NCI-H748 (cell line): ENCODE data around the gene EMID1.
A peak's percentile ranks its signal among the peaks of the same experiment; 100 is the strongest.

Experiments
- DNase-seq: peaks from one replicate; lab custom pipeline; 2025; ENCODE audit not compliant: unreplicated experiment; lab: John Stamatoyannopoulos, UW

Gene EMID1

GRCh38 chr22:29259253-29259899 lies 53.7 kb downstream of the EMID1 start:
- DNase-seq = no peak

GRCh38 chr22:29260031-29260560 lies 54.4 kb downstream of the EMID1 start:
- DNase-seq = no peak

- DNase-seq = no peak
These were observed 55.1 kb downstream of the EMID1 start for GRCh38 chr22:29260601-29261315.

- DNase-seq = no peak
These were observed 58.1 kb downstream of the EMID1 start for GRCh38 chr22:29263791-29264276.

GRCh38 chr22:29265305-29265704 lies 59.6 kb downstream of the EMID1 start:
- no peak for DNase-seq

GRCh38 chr22:29265929-29266328 lies 60.2 kb downstream of the EMID1 start:
- no peak for DNase-seq

- no peak for DNase-seq
These were observed 61.1 kb downstream of the EMID1 start for GRCh38 chr22:29266564-29267461.

GRCh38 chr22:29267462-29267857 lies 61.8 kb downstream of the EMID1 start:
- no peak for DNase-seq

- peak; percentile 89 for DNase-seq
These were observed 62.3 kb downstream of the EMID1 start, which contains the start of the genes EWSR1 and RHBDD3 for GRCh38 chr22:29267858-29268510. Gene EWSR1, plus strand, starts transcription at chr22:29268268. Its CDS starts 69 bp downstream, at chr22:29268337. Gene RHBDD3, minus strand, starts transcription at chr22:29267981. Its CDS starts 2,355 bp downstream, at chr22:29265626.

- DNase-seq = peak; percentile 55
These were observed 63.0 kb downstream of the EMID1 start for GRCh38 chr22:29268511-29269229.

- DNase-seq = peak; percentile 24
These were observed 63.5 kb downstream of the EMID1 start for GRCh38 chr22:29269230-29269604.

- DNase-seq = no peak
These were observed 64.2 kb downstream of the EMID1 start for GRCh38 chr22:29269731-29270474.

GRCh38 chr22:29270475-29271271 lies 65.0 kb downstream of the EMID1 start:
- DNase-seq = no peak

- no peak for DNase-seq
These were observed 66.9 kb downstream of the EMID1 start for GRCh38 chr22:29272624-29273023.

GRCh38 chr22:29275167-29275566 lies 69.5 kb downstream of the EMID1 start:
- DNase-seq = no peak

GRCh38 chr22:29275819-29276565 lies 70.3 kb downstream of the EMID1 start:
- no peak for DNase-seq

GRCh38 chr22:29277927-29278326 lies 72.2 kb downstream of the EMID1 start:
- DNase-seq = no peak

- DNase-seq = no peak
These were observed 78.5 kb downstream of the EMID1 start for GRCh38 chr22:29284196-29284595.
